BLaER1 treated with 17β-estradiol and CSF1 and Interleukin-3, amounts not matched to agents 10 nM and 100 nM (cell line): ENCODE measurements around the gene INO80E.
A peak's percentile ranks its signal among the peaks of the same experiment; 100 is the strongest.

Experiments used
- H3K27ac ChIP-seq, 11 experiments: shearing (Covaris generic); formaldehyde crosslinking; 2 replicates each; pipeline ENCODE4 v1.8.1; 2022
- H3K27me3 ChIP-seq, 11 experiments: shearing (Covaris generic); formaldehyde crosslinking; 2 replicates each; pipeline ENCODE4 v1.8.1; 2022
- H3K36me3 ChIP-seq, 11 experiments: shearing (Covaris generic); formaldehyde crosslinking; 2 replicates each; pipeline ENCODE4 v1.8.1; 2022
- H3K4me1 ChIP-seq, 10 experiments: shearing (Covaris generic); formaldehyde crosslinking; 2 replicates each; pipeline ENCODE4 v1.8.1; 2022
- H3K4me2 ChIP-seq, 11 experiments: shearing (Covaris generic); formaldehyde crosslinking; 2 replicates each; pipeline ENCODE4 v1.8.1; 2022
- H3K4me3 ChIP-seq, 10 experiments: shearing (Covaris generic); formaldehyde crosslinking; 2 replicates each; pipeline ENCODE4 v1.8.1; 2022
- H3K9ac ChIP-seq, 11 experiments: shearing (Covaris generic); formaldehyde crosslinking; 2 replicates each; pipeline ENCODE4 v1.8.1; 2022
- H3K9me3 ChIP-seq, 11 experiments: shearing (Covaris generic); formaldehyde crosslinking; replicated peaks in 1 of 11; 2 replicates each; pipeline ENCODE4 v1.8.1; 2022
- H4K20me1 ChIP-seq, 11 experiments: shearing (Covaris generic); formaldehyde crosslinking; 2 replicates each; pipeline ENCODE4 v1.8.1; 2022
- Cebpa-rat ChIP-seq, 11 experiments: shearing (Covaris generic); IDR thresholded peaks; 2 replicates each; pipeline ENCODE4 v1.8.1; 2022

INO80E gene

GRCh38 chr16:29987371-29988085 lies 8.5 kb upstream of the INO80E start:
- Histone ChIP-seq H4K20me1 (peaks cover 0 to 90% (median 10%) of the 10 kb centered on the region in 11 experiments; a peak in 12 of 22 replicates), H3K4me3 (no peak overlapping the region), H3K4me1 (peaks cover 0 to 6% (median under 1%) of the 10 kb centered on the region in 10 experiments; a peak in 10 of 20 replicates), H3K4me2 (no peak overlapping the region), H3K9ac (peak overlapping the region in 2 of 11 experiments; percentile 6 to 29; a peak in 2 of 22 replicates), H3K27ac (no peak overlapping the region), H3K36me3 (peaks cover 98 to 100% (median 100%) of the 10 kb centered on the region in 11 experiments), H3K9me3 (no peaks in the 10 kb centered on the region), H3K27me3 (no peaks in the 10 kb centered on the region)
- TF ChIP-seq Cebpa-rat (IDR thresholded peaks at IDR 0.05): no peak

- peak overlapping the region in 4 of 11 experiments; percentile 1 to 19 (median 8); a peak in 2 of 22 replicates for H3K9ac ChIP-seq
- TF ChIP-seq Cebpa-rat (IDR thresholded peaks at IDR 0.05): no peak
- peaks cover 0 to 90% (median 13%) of the 10 kb centered on the region in 11 experiments; a peak in 13 of 22 replicates for H4K20me1 ChIP-seq
- H3K4me1 ChIP-seq: peaks cover 5 to 16% (median 10%) of the 10 kb centered on the region in 10 experiments
- no peak overlapping the region for H3K4me2 ChIP-seq
- H3K36me3 ChIP-seq: peaks cover 98 to 100% (median 100%) of the 10 kb centered on the region in 11 experiments
- H3K27me3 ChIP-seq: no peaks in the 10 kb centered on the region
- H3K9me3 ChIP-seq: no peaks in the 10 kb centered on the region
- H3K27ac ChIP-seq: no peak overlapping the region
- H3K4me3 ChIP-seq: no peak overlapping the region
Observed at GRCh38 chr16:29988346-29989075, 7.5 kb upstream of the INO80E start.

DNA sequence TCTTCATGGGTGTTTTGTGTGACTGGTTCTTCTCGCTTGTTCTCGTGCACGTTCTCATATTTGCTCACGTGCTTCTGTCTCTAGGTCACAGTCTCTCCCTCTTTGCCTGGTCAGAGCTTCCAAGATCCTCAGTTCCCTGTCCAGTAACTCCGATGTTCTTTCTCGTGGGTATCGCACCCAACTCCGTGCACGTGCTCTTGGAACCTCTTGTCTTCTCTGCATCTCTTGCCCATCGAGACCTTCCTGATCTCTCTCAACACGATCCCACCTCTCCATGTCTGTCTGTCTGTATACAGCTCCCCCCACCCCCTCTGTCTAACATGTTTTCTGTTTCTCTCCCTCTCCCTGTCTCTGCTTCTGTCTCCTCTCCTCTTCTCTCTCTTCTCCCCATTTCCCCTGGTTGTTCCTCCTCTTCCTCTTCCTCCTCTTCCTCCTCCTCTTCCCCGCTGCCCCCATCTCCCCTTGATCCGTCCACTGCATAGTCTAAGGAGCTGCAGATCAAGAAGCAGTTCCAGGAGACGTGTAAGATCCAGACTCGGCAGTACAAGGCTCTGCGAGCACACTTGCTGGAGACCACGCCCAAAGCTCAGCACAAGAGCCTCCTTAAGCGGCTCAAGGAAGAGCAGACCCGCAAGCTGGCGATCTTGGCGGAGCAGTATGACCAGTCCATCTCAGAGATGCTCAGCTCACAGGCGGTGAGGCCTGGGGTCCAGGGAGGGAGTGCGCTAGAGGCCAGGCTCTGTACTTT lies 6.8 kb upstream of the INO80E start:
- 0 out of 22 replicates have a peak overlapping the region, but pooled peaks of 4 of the 11 experiments have one; percentile 1 to 24 (median 12) for H3K9ac ChIP-seq
- H3K27me3 ChIP-seq: no peaks in the 10 kb centered on the region
- peaks cover 92 to 99% (median 97%) of the 10 kb centered on the region in 11 experiments for H3K36me3 ChIP-seq
- H3K9me3 ChIP-seq: no peaks in the 10 kb centered on the region
- H3K4me1 ChIP-seq: peaks cover 13 to 23% (median 17%) of the 10 kb centered on the region in 10 experiments
- H3K4me2 ChIP-seq: no peak overlapping the region
- H3K27ac ChIP-seq: no peak overlapping the region
- peaks cover 0 to 90% (median 13%) of the 10 kb centered on the region in 11 experiments; a peak in 13 of 22 replicates for H4K20me1 ChIP-seq
- H3K4me3 ChIP-seq: no peak overlapping the region
- TF ChIP-seq Cebpa-rat (IDR thresholded peaks at IDR 0.05): no peak

DNA sequence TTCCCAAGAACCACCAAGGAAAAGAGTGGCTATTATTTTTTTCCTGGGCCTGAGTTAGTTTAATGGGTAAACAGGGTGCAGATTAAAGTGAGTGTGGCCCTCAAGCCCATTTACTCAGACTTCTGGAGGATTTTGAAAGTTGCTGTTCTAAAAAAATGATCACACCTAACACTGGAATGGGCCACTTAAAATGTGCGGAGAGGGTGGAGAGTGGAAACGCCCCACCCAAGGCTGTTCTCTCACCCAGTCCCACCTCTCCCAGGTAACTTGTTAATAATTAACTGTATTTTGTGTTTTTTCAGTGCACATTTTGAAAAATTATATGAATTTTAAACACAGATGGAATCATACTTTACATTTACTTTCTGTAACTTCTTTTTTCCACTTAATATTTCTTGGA lies 6.0 kb upstream of the INO80E start:
- no peaks in the 10 kb centered on the region for H3K9me3 ChIP-seq
- no peak overlapping the region for H3K4me3 ChIP-seq
- no peak for TF ChIP-seq Cebpa-rat (IDR thresholded peaks at IDR 0.05)
- no peak overlapping the region for H3K9ac ChIP-seq
- H3K36me3 ChIP-seq: peaks cover 85 to 91% (median 89%) of the 10 kb centered on the region in 11 experiments
- no peaks in the 10 kb centered on the region for H3K27me3 ChIP-seq
- H3K27ac ChIP-seq: no peak overlapping the region
- H4K20me1 ChIP-seq: peaks cover 0 to 87% (median 13%) of the 10 kb centered on the region in 11 experiments; a peak in 13 of 22 replicates
- no peak overlapping the region for H3K4me2 ChIP-seq
- peaks cover 21 to 30% (median 25%) of the 10 kb centered on the region in 10 experiments for H3K4me1 ChIP-seq

- peaks cover 0 to 77% (median 13%) of the 10 kb centered on the region in 11 experiments; a peak in 12 of 22 replicates for H4K20me1 ChIP-seq
- H3K4me2 ChIP-seq: no peak overlapping the region
- H3K4me1 ChIP-seq: peaks cover 24 to 31% (median 28%) of the 10 kb centered on the region in 10 experiments
- no peaks in the 10 kb centered on the region for H3K27me3 ChIP-seq
- peaks cover 75 to 81% (median 79%) of the 10 kb centered on the region in 11 experiments for H3K36me3 ChIP-seq
- peak overlapping the region in 1 of 11 experiments; percentile 8; a peak in 1 of 22 replicates for H3K9ac ChIP-seq
- H3K4me3 ChIP-seq: no peak overlapping the region
- no peak overlapping the region for H3K27ac ChIP-seq
- no peak for TF ChIP-seq Cebpa-rat (IDR thresholded peaks at IDR 0.05)
- H3K9me3 ChIP-seq: no peaks in the 10 kb centered on the region
Observed at GRCh38 chr16:29990883-29991570, 5.0 kb upstream of the INO80E start.

- no peak overlapping the region for H3K4me3 ChIP-seq
- no peaks in the 10 kb centered on the region for H3K9me3 ChIP-seq
- H4K20me1 ChIP-seq: peaks cover 0 to 72% (median 12%) of the 10 kb centered on the region in 11 experiments; a peak in 12 of 22 replicates
- TF ChIP-seq Cebpa-rat (IDR thresholded peaks at IDR 0.05): no peak
- H3K4me1 ChIP-seq: peaks cover 24 to 31% (median 29%) of the 10 kb centered on the region in 10 experiments
- H3K4me2 ChIP-seq: no peak overlapping the region
- peaks cover 70 to 76% (median 74%) of the 10 kb centered on the region in 11 experiments for H3K36me3 ChIP-seq
- no peaks in the 10 kb centered on the region for H3K27me3 ChIP-seq
- H3K27ac ChIP-seq: no peak overlapping the region
- H3K9ac ChIP-seq: peak overlapping the region in 1 of 11 experiments; percentile 8; a peak in 2 of 22 replicates
Observed at GRCh38 chr16:29991571-29991904, 4.5 kb upstream of the INO80E start.

- Histone ChIP-seq H3K9me3 (no peaks in the 10 kb centered on the region), H3K4me3 (no peak overlapping the region), H3K27me3 (no peaks in the 10 kb centered on the region), H3K4me2 (peak overlapping the region in 3 of 11 experiments; percentile 90 to 97 (median 96); a peak in 3 of 22 replicates), H4K20me1 (peaks cover 0 to 63% (median 12%) of the 10 kb centered on the region in 11 experiments; a peak in 12 of 22 replicates), H3K9ac (peak overlapping the region in 8 of 11 experiments; percentile 25 to 99 (median 90); a peak in 10 of 22 replicates), H3K27ac (peak overlapping the region in 1 of 11 experiments; percentile 99; a peak in 1 of 22 replicates), H3K36me3 (peaks cover 60 to 70% (median 66%) of the 10 kb centered on the region in 11 experiments), H3K4me1 (peaks cover 33 to 40% (median 38%) of the 10 kb centered on the region in 10 experiments)
- TF ChIP-seq Cebpa-rat (IDR thresholded peaks at IDR 0.05): no peak
Observed at GRCh38 chr16:29992344-29992967, 3.6 kb upstream of the INO80E start.
